Measurements from ENCODE around the gene LIM2.
"Not testable (repeated sequence)": the region's sequence is repeated elsewhere in the genome, so short reads cannot be mapped to it uniquely, and the experiment has no call there.

LIM2 gene

GRCh38 chr19:51387924-51388389 lies at the start of gene LIM2:
Gene LIM2 (minus strand): TSS chr19:51387974. CDS start chr19:51387443, 531 bp downstream.
- H3K27me3 ChIP-seq (ENCODE audit: low read depth, low read length) = no peaks in the 10 kb centered on the region
- no peaks in the 10 kb centered on the region for H3K36me3 ChIP-seq (ENCODE audit: control insufficient read depth in 1 of 2, insufficient read depth in 2 of 2, low read length in 2 of 2)
- no peak within 1 kb of the TSS for H3K27ac ChIP-seq (ENCODE audit: low read length)
- H3K4me1 ChIP-seq (ENCODE audit: control insufficient read depth in 1 of 2, insufficient read depth in 2 of 2, low read length in 2 of 2) = no peaks in the 10 kb centered on the region
- no peaks in the 10 kb centered on the region for H3K9me3 ChIP-seq (ENCODE audit: control insufficient read depth in 1 of 2, low read length in 2 of 2)
- no peak within 1 kb of the TSS for H3K4me3 ChIP-seq (ENCODE audit: low read depth in 1 of 2, low read length in 2 of 2)

DNA sequence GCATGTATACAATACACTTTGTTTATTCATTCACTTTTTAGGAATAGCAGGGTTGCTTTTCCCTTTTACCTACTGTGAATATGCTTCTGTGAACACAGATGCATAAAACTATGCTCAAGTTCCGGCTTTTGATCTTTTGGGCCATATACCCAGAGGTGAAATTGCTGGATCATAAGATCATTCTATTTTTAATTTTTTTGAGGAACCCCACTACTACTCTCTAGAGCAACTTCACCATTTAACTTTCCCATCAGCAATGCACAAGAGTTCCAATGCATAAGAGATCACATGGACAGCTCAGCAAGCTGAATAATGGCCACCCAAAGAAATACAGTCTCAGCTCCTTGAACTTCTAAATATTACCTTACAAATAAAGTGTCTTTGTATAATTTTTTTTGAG lies 46.7 kb upstream of the LIM2 start:
- Histone ChIP-seq H3K36me3 (ENCODE audit: control insufficient read depth in 1 of 2, insufficient read depth in 2 of 2, low read length in 2 of 2) (no peaks in the 10 kb centered on the region), H3K4me3 (ENCODE audit: low read depth in 1 of 2, low read length in 2 of 2) (no peak overlapping the region), H3K9me3 (ENCODE audit: control insufficient read depth in 1 of 2, low read length in 2 of 2) (no peaks in the 10 kb centered on the region), H3K4me1 (ENCODE audit: control insufficient read depth in 1 of 2, insufficient read depth in 2 of 2, low read length in 2 of 2) (no peaks in the 10 kb centered on the region), H3K27me3 (ENCODE audit: low read depth, low read length) (no peaks in the 10 kb centered on the region), H3K27ac (ENCODE audit: low read length) (no peak overlapping the region)

- no peaks in the 10 kb centered on the region for H3K27me3 ChIP-seq (ENCODE audit: low read depth, low read length)
- no peak overlapping the region for H3K4me3 ChIP-seq (ENCODE audit: low read depth in 1 of 2, low read length in 2 of 2)
- H3K36me3 ChIP-seq (ENCODE audit: control insufficient read depth in 1 of 2, insufficient read depth in 2 of 2, low read length in 2 of 2) = no peaks in the 10 kb centered on the region
- no peak overlapping the region for H3K27ac ChIP-seq (ENCODE audit: low read length)
- no peaks in the 10 kb centered on the region for H3K9me3 ChIP-seq (ENCODE audit: control insufficient read depth in 1 of 2, low read length in 2 of 2)
- no peaks in the 10 kb centered on the region for H3K4me1 ChIP-seq (ENCODE audit: control insufficient read depth in 1 of 2, insufficient read depth in 2 of 2, low read length in 2 of 2)
Observed at GRCh38 chr19:51433043-51433442, 45.3 kb upstream of the LIM2 start.

- Histone ChIP-seq H3K27ac (ENCODE audit: low read length) (no peak overlapping the region), H3K36me3 (ENCODE audit: control insufficient read depth in 1 of 2, insufficient read depth in 2 of 2, low read length in 2 of 2) (no peaks in the 10 kb centered on the region), H3K27me3 (ENCODE audit: low read depth, low read length) (no peaks in the 10 kb centered on the region), H3K4me1 (ENCODE audit: control insufficient read depth in 1 of 2, insufficient read depth in 2 of 2, low read length in 2 of 2) (no peaks in the 10 kb centered on the region), H3K4me3 (ENCODE audit: low read depth in 1 of 2, low read length in 2 of 2) (no peak overlapping the region), H3K9me3 (ENCODE audit: control insufficient read depth in 1 of 2, low read length in 2 of 2) (no peaks in the 10 kb centered on the region)
Observed at GRCh38 chr19:51431124-51431523, 43.4 kb upstream of the LIM2 start.

- H3K27ac ChIP-seq (ENCODE audit: low read length) = no peak overlapping the region
- H3K9me3 ChIP-seq (ENCODE audit: control insufficient read depth in 1 of 2, low read length in 2 of 2) = no peaks in the 10 kb centered on the region
- H3K36me3 ChIP-seq (ENCODE audit: control insufficient read depth in 1 of 2, insufficient read depth in 2 of 2, low read length in 2 of 2) = no peaks in the 10 kb centered on the region
- no peaks in the 10 kb centered on the region for H3K27me3 ChIP-seq (ENCODE audit: low read depth, low read length)
- H3K4me3 ChIP-seq (ENCODE audit: low read depth in 1 of 2, low read length in 2 of 2) = no peak overlapping the region
- H3K4me1 ChIP-seq (ENCODE audit: control insufficient read depth in 1 of 2, insufficient read depth in 2 of 2, low read length in 2 of 2) = no peaks in the 10 kb centered on the region
Observed at GRCh38 chr19:51430221-51430620, 42.4 kb upstream of the LIM2 start.

GRCh38 chr19:51427201-51427600 lies 39.4 kb upstream of the LIM2 start:
- Histone ChIP-seq H3K4me1 (ENCODE audit: control insufficient read depth in 1 of 2, insufficient read depth in 2 of 2, low read length in 2 of 2) (no peaks in the 10 kb centered on the region), H3K36me3 (ENCODE audit: control insufficient read depth in 1 of 2, insufficient read depth in 2 of 2, low read length in 2 of 2) (no peaks in the 10 kb centered on the region), H3K27me3 (ENCODE audit: low read depth, low read length) (no peaks in the 10 kb centered on the region), H3K27ac (ENCODE audit: low read length) (no peak overlapping the region), H3K9me3 (ENCODE audit: control insufficient read depth in 1 of 2, low read length in 2 of 2) (no peaks in the 10 kb centered on the region), H3K4me3 (ENCODE audit: low read depth in 1 of 2, low read length in 2 of 2) (no peak overlapping the region)

DNA sequence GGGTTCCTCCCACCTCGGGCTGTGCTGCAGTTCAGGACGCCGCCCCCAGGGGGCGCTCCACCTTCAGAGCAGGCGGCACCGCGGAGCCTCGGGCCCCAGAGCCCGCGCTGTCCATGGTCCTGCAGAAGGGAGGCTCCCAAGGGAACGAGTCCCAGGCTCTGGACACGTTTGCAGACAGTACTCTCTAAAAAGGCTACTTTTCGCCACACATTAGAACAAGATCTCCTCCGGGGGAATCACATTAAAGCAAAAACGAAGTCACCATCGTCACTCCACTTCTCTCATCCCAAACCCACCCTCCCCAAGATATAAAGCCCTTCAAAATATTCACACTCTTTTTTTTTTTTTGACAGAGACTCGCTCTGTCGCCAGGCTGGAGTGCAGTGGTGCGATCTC lies 34.3 kb upstream of the LIM2 start:
- no peaks in the 10 kb centered on the region for H3K27me3 ChIP-seq (ENCODE audit: low read depth, low read length)
- H3K36me3 ChIP-seq (ENCODE audit: control insufficient read depth in 1 of 2, insufficient read depth in 2 of 2, low read length in 2 of 2) = no peaks in the 10 kb centered on the region
- H3K4me1 ChIP-seq (ENCODE audit: control insufficient read depth in 1 of 2, insufficient read depth in 2 of 2, low read length in 2 of 2) = no peaks in the 10 kb centered on the region
- no peak overlapping the region for H3K27ac ChIP-seq (ENCODE audit: low read length)
- H3K4me3 ChIP-seq (ENCODE audit: low read depth in 1 of 2, low read length in 2 of 2) = no peak overlapping the region
- no peaks in the 10 kb centered on the region for H3K9me3 ChIP-seq (ENCODE audit: control insufficient read depth in 1 of 2, low read length in 2 of 2)

DNA sequence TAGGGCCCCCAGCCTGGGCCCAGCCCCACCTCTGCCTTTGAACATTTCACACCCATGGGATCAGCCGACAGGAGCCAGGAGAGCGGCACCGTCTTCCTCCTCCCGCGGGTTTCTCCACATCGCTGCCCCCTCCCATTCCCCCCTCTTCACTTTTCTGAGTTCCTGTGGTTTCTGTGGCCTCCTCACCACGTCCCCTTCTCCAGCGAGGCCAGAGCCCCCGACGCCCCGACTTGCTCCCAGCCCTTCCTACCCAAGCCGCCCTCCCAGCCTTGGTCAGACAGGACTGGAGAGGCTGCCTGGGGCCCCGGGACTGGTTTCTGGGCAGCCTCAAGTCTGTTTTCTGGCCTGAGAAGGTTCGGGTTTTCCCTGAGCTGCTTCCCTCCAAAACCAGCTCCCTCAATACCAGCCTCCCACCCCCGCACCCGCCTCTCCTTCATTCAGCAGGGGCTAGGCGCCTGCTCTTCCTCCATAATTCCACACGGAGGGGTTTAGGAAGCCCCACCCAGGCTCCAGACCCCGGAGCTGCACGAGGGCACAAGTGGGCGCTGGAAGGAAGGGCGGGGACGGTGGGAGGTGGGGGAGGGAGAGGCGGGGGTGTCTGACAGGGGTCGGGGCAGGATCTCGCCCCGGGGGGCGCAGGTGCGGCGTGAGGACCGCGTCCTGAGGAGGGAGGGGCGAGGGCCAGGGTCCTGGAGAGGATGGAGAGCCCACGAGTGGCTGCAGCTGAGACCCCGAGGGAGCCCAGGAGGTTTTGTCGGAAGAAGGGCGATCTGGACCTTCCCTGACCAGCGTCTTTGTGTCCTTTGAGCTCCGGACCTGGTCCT lies 33.7 kb upstream of the LIM2 start:
- Histone ChIP-seq H3K9me3 (ENCODE audit: control insufficient read depth in 1 of 2, low read length in 2 of 2) (no peaks in the 10 kb centered on the region), H3K4me1 (ENCODE audit: control insufficient read depth in 1 of 2, insufficient read depth in 2 of 2, low read length in 2 of 2) (no peaks in the 10 kb centered on the region), H3K27ac (ENCODE audit: low read length) (no peak overlapping the region), H3K4me3 (ENCODE audit: low read depth in 1 of 2, low read length in 2 of 2) (no peak overlapping the region), H3K27me3 (ENCODE audit: low read depth, low read length) (no peaks in the 10 kb centered on the region), H3K36me3 (ENCODE audit: control insufficient read depth in 1 of 2, insufficient read depth in 2 of 2, low read length in 2 of 2) (no peaks in the 10 kb centered on the region)

DNA sequence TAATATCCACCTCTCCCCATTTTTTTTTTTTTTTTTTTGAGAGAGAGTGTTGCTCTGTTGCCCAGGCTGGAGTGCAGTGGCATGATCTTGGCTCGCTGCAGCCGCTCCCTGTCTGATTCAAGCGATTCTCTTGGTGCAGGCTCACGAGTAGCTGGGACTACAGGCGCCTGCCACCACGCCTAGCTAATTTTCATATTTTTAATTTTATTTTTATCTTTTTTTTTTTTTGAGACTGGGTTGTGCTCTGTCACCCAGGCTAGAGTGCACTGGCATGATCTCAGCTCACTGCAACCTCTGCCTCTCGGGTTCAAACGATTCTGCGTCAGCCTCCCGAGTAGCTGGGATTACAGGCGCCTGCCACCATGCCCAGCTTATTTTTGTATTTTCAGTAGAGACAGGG lies 32.7 kb upstream of the LIM2 start:
- H3K27me3 ChIP-seq (ENCODE audit: low read depth, low read length); H3K4me1 ChIP-seq (ENCODE audit: control insufficient read depth in 1 of 2, insufficient read depth in 2 of 2, low read length in 2 of 2); H3K4me3 ChIP-seq (ENCODE audit: low read depth in 1 of 2, low read length in 2 of 2); H3K9me3 ChIP-seq (ENCODE audit: control insufficient read depth in 1 of 2, low read length in 2 of 2); H3K36me3 ChIP-seq (ENCODE audit: control insufficient read depth in 1 of 2, insufficient read depth in 2 of 2, low read length in 2 of 2); H3K27ac ChIP-seq (ENCODE audit: low read length): not testable (repeated sequence)

GRCh38 chr19:51418707-51419106 lies 30.9 kb upstream of the LIM2 start:
- Histone ChIP-seq H3K4me1 (ENCODE audit: control insufficient read depth in 1 of 2, insufficient read depth in 2 of 2, low read length in 2 of 2) (no peaks in the 10 kb centered on the region), H3K27me3 (ENCODE audit: low read depth, low read length) (no peaks in the 10 kb centered on the region), H3K36me3 (ENCODE audit: control insufficient read depth in 1 of 2, insufficient read depth in 2 of 2, low read length in 2 of 2) (no peaks in the 10 kb centered on the region), H3K27ac (ENCODE audit: low read length) (no peak overlapping the region), H3K4me3 (ENCODE audit: low read depth in 1 of 2, low read length in 2 of 2) (no peak overlapping the region), H3K9me3 (ENCODE audit: control insufficient read depth in 1 of 2, low read length in 2 of 2) (no peaks in the 10 kb centered on the region)

GRCh38 chr19:51417810-51418157 lies 30.0 kb upstream of the LIM2 start:
- H3K27ac ChIP-seq (ENCODE audit: low read length) = no peak overlapping the region
- H3K27me3 ChIP-seq (ENCODE audit: low read depth, low read length) = no peaks in the 10 kb centered on the region
- H3K4me1 ChIP-seq (ENCODE audit: control insufficient read depth in 1 of 2, insufficient read depth in 2 of 2, low read length in 2 of 2) = no peaks in the 10 kb centered on the region
- H3K36me3 ChIP-seq (ENCODE audit: control insufficient read depth in 1 of 2, insufficient read depth in 2 of 2, low read length in 2 of 2) = no peaks in the 10 kb centered on the region
- H3K9me3 ChIP-seq (ENCODE audit: control insufficient read depth in 1 of 2, low read length in 2 of 2) = no peaks in the 10 kb centered on the region
- no peak overlapping the region for H3K4me3 ChIP-seq (ENCODE audit: low read depth in 1 of 2, low read length in 2 of 2)
